ENCODE results near the gene CTIF.

The CTIF gene

DNA sequence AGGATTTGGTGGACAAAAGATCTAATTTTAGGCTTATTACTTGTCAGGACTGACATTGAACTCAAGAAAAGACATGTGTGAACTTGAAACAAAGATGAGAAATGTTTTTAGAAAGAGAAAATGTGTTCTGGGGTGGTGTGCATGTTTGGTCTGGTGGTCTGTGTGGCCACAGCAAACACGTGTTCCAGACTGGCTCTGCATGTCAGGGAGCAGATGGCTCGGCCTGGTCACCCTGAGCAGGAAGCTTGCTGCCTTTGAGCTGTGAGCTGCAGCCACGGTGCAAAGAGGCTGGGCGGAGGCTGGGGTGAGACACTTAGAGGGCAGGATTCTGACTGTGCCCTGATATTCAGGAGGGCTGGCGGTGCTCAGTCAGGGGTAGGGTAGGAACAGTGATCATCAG lies 186.1 kb downstream of the CTIF start:
- Histone ChIP-seq H3K4me1 (ENCODE audit: low read length) (no peaks in the 10 kb centered on the region), H3K36me3 (replicated peaks; ENCODE audit: insufficient read depth, low read length) (no peaks in the 10 kb centered on the region), H2AFZ (ENCODE audit: low read length) (no peak overlapping the region), H3K9me3 (replicated peaks; ENCODE audit: insufficient read depth, low read length) (no peaks in the 10 kb centered on the region), H3K4me3 (ENCODE audit: low read length) (no peak overlapping the region), H3K79me2 (ENCODE audit: low read length) (no peaks in the 10 kb centered on the region), H3K9ac (ENCODE audit: low read length) (no peak overlapping the region), H3F3A (ENCODE audit: insufficient read depth, low read length) (no peaks in the 10 kb centered on the region), H3K27me3 (replicated peaks; ENCODE audit: insufficient read depth, low read length) (no peaks in the 10 kb centered on the region), H3K9me2 (replicated peaks; ENCODE audit: insufficient read depth, low read length) (no peaks in the 10 kb centered on the region), H3K4me2 (ENCODE audit: low read depth, low read length) (no peak overlapping the region), H4K20me1 (ENCODE audit: insufficient read depth, low read length) (no peaks in the 10 kb centered on the region), H3K27ac (ENCODE audit: low read length) (no peak overlapping the region)
- TF ChIP-seq EZH2 (optimal IDR thresholded peaks at IDR 0.05; ENCODE audit: low read depth, low read length) (no peak), EZH2phosphoT487 (IDR thresholded peaks at IDR 0.05; ENCODE audit: low read length) (no peak), CTCF (IDR thresholded peaks at IDR 0.05; ENCODE audit: low read length) (no peak)
- no peak for DNase-seq

GRCh38 chr18:48725562-48725961 lies 186.7 kb downstream of the CTIF start:
- Histone ChIP-seq H3K4me1 (ENCODE audit: low read length) (no peaks in the 10 kb centered on the region), H2AFZ (ENCODE audit: low read length) (no peak overlapping the region), H3K9me2 (replicated peaks; ENCODE audit: insufficient read depth, low read length) (no peaks in the 10 kb centered on the region), H3K9me3 (replicated peaks; ENCODE audit: insufficient read depth, low read length) (no peaks in the 10 kb centered on the region), H3K79me2 (ENCODE audit: low read length) (no peaks in the 10 kb centered on the region), H3K27ac (ENCODE audit: low read length) (no peak overlapping the region), H3F3A (ENCODE audit: insufficient read depth, low read length) (no peaks in the 10 kb centered on the region), H3K27me3 (replicated peaks; ENCODE audit: insufficient read depth, low read length) (no peaks in the 10 kb centered on the region), H3K9ac (ENCODE audit: low read length) (no peak overlapping the region), H3K4me3 (ENCODE audit: low read length) (no peak overlapping the region), H3K4me2 (ENCODE audit: low read depth, low read length) (no peak overlapping the region), H3K36me3 (replicated peaks; ENCODE audit: insufficient read depth, low read length) (no peaks in the 10 kb centered on the region), H4K20me1 (ENCODE audit: insufficient read depth, low read length) (no peaks in the 10 kb centered on the region)
- TF ChIP-seq EZH2 (optimal IDR thresholded peaks at IDR 0.05; ENCODE audit: low read depth, low read length) (no peak), CTCF (IDR thresholded peaks at IDR 0.05; ENCODE audit: low read length) (no peak), EZH2phosphoT487 (IDR thresholded peaks at IDR 0.05; ENCODE audit: low read length) (no peak)
- DNase-seq = no peak

DNA sequence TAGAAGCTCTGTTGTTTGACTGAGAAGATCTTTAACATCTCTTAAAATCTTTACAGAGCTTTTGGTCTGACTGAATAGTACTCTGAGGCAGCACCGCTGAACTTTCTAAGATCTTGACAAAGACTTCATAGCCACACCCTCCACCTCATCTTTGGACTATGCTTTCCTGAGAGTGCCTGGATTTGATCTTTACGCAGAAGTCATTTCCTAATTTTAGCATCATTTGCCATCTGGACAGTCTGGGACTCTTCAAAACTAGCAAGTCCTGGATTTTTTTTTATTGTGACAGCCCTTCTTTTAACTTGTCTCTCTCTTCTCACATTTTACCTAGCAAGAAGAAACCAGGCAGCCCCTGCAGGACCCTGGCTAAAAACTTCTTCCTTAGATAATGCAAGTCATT lies 188.8 kb downstream of the CTIF start:
- DNase-seq = no peak
- H3K9me3 ChIP-seq (replicated peaks; ENCODE audit: insufficient read depth, low read length) = no peaks in the 10 kb centered on the region

More for the DNA sequence above, 188.8 kb downstream of the CTIF start:
- no peak overlapping the region for H2AFZ ChIP-seq (ENCODE audit: low read length)
- no peak overlapping the region for H3K4me3 ChIP-seq (ENCODE audit: low read length)
- H4K20me1 ChIP-seq (ENCODE audit: insufficient read depth, low read length) = no peaks in the 10 kb centered on the region
- TF ChIP-seq EZH2 (optimal IDR thresholded peaks at IDR 0.05; ENCODE audit: low read depth, low read length) (no peak), EZH2phosphoT487 (IDR thresholded peaks at IDR 0.05; ENCODE audit: low read length) (no peak), CTCF (IDR thresholded peaks at IDR 0.05; ENCODE audit: low read length) (no peak)
- no peaks in the 10 kb centered on the region for H3K36me3 ChIP-seq (replicated peaks; ENCODE audit: insufficient read depth, low read length)
- H3K27ac ChIP-seq (ENCODE audit: low read length) = no peak overlapping the region
- no peaks in the 10 kb centered on the region for H3K27me3 ChIP-seq (replicated peaks; ENCODE audit: insufficient read depth, low read length)
- no peak overlapping the region for H3K9ac ChIP-seq (ENCODE audit: low read length)
- no peaks in the 10 kb centered on the region for H3K4me1 ChIP-seq (ENCODE audit: low read length)
- H3K79me2 ChIP-seq (ENCODE audit: low read length) = no peaks in the 10 kb centered on the region
- H3K4me2 ChIP-seq (ENCODE audit: low read depth, low read length) = no peak overlapping the region
- H3K9me2 ChIP-seq (replicated peaks; ENCODE audit: insufficient read depth, low read length) = no peaks in the 10 kb centered on the region
- H3F3A ChIP-seq (ENCODE audit: insufficient read depth, low read length) = no peaks in the 10 kb centered on the region

Data from MM.1S (cell line).